ENCODE data around the gene TINAGL1.

TINAGL1 gene

DNA sequence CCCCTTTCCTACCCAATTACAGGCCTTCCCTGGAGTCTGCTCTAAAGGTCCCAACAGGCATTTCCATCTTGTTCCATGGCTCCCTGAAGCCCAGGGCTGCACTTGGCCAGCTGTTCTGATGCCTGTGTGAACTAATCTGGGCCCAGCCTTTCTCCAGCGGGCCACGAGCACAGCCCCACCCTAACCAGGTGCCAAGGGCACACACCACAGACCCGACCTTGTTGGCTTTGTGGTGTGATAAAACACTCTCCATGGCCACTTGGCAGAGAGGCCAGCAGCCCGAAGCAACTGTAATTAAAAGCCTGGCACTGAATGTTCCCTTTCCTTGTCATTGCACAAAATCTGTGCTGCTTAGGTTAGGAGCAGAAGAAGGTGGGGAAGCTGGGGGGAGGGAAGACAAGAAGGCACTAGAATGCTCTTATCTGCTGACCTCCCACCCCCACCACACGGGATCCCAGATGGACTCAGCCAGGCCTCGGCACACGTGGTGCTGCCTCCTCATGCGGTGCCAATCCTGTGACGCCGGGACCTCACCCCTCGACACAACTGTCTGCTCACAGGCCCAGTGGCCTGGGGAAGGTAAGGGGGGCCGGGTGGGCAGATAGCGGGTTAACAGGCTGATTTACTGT, 51.1 kb downstream of the TINAGL1 start:
- DNase-seq (ENCODE audit: low read depth) = no peak

DNA sequence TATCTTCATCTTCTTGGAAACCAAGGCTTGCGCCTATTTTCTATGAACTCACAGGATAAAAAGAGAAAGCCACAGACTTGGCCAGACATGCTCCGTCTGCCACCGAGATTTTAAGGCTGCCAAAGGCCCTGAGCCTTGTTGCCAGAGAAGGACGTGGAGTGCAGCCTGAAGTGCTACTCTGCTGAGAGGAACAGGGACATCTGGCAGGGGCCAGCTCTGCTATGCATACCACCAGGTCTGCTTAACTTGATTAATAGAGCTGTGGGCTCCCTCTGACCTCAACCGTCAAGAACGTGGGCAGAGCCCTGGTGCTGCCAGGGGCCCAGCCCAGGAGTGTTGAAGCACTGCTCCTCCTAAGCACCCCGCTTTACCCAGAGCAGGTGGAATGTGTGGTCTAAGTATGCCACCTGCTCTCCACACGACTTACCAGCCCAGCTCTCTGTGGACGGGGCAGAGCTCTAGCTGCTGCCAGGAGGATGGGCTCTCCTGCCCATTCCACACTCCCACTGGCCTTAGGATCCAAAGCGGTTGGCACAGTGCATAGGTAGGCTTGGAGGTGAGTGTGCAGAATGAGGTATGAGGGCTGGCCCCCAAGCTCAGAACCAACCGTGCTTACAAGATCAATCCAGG, 51.7 kb downstream of the TINAGL1 start:
- DNase-seq (ENCODE audit: low read depth) = no peak

DNA sequence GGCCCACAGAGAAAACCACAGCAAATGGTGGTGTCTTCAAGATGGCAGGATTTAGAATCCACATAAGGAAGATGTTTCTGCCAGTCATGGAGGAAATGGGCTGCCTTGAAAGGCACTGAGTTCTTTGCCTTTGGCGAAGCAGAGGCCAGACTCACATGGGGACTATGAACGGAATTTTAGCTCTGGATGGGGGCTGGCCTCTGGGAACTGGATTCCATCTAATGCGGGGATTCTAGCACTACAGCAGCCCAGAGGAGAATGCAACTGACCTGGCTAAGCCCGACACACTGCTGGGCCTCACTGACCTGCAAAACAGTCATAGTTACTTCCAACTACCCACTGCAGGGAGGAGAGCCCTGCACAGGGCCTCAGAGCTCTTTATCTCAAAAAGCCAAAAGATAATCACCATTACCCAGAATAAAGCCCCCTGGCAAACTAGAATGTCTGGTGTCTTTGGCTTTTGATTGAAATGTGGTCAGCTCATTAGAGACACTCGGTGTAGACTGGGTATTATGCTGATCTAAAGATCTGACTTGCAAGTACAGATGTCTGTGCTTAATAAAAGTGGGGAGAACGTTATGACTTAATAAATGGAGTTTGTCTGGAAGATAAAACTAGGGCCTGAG, 52.7 kb downstream of the TINAGL1 start:
- DNase-seq (ENCODE audit: low read depth) = no peak

DNA sequence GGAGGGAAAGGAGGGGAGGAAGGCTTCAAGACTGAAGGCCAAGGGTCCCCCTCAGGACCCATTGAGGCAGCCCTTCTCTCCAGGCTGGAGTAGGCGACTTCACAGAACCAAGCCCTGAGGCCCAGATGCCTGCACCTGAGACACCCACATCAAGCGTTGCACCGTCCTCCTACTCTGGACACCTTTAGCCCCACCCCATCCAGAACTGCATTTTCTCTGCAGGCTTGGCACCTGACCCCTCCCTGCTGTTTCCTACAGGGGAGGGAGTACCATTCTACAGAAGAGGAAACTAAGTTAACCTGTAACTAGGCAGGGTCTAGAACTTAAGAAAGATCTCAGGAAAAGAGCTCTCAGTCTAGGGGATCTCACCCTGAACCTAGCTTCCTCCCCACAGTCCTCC, 56.3 kb downstream of the TINAGL1 start:
- DNase-seq (ENCODE audit: low read depth) = no peak

DNA sequence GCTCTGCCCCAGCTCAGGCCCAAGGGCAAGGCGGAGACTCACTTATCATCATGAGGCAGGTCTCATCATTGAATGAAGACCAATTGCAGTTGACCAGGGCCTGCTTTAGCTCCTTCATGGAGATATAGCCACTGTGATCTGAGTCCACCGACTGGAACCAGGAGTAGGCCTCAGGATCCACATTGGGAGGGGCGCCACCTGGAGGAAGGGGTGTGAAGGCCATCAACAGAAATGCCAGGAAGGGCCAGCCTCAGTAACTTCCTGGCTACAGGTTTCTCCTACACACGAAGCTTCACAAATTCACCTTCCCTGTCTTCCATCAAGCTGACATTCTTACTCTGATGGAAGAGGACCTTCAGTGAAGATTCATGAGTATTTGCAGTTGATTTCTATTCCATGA, 56.8 kb downstream of the TINAGL1 start:
- no peak for DNase-seq (ENCODE audit: low read depth)
